ENCODE data around the gene SLC2A2.
"Not testable (repeated sequence)": the region's sequence is repeated elsewhere in the genome, so short reads cannot be mapped to it uniquely, and the experiment has no call there.

The SLC2A2 gene

GRCh38 chr3:170980399-170980798 lies 46.1 kb downstream of the SLC2A2 start:
- no peak for DNase-seq

DNA sequence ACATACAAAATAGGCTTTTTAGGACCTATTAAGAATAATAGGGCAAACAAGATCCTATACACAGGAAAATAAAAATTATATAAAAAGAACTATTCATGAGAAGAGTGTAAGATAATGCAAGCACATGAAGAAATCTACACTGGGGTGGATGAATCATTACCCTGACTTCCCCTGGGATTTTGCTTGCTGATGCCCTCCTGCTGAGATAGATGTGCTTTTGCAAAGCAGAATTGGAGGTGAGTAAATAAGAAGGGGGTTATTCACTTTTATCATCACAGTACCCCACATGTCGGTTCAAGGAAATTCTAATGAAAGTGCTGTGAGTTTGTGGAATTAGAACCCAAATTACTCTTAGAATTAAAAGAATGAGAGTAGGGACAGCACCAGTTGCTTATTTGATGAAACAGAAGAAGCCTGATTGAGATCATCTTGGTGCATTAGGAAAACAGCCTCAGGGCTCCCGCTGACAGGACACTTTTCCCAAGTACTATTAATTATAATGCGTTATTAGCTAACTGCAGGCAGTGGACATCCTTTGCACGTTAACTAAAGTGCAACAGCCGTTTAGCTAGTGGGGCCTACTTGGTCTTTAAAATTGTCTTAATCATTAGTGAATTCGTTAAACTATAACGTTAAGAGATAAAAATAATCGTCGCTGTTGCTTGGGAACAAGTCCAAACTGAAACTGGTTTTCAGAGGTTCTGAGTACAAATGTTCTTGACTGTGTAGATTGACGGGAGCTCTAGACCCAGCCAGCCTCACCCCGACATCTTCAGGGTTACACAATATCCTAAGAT lies 48.4 kb downstream of the SLC2A2 start:
- no peak for DNase-seq

GRCh38 chr3:170976190-170976519 lies 50.4 kb downstream of the SLC2A2 start:
- DNase-seq = no peak

- DNase-seq = no peak
Observed at GRCh38 chr3:170975283-170976189, 51.0 kb downstream of the SLC2A2 start.

DNA sequence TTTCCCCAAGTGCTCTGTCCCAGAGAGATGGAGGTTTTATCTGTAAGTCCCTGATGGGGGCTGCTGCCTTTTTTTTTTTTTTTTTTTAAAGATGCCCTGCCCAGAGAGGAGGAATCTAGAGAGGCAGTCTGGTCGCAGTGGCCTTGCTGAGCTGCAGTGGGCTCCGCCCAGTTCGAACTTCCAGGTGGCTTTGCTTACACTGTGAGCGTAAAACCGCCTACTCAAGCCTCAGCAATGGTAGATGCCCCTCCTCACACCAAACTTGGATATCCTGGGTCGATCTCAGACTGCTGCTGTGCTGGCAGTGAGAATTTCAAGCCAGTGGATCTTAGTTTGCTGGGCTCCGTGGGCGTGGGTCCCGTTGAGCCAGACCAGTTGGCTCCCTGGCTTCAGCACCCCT lies 51.6 kb downstream of the SLC2A2 start:
- no peak for DNase-seq

GRCh38 chr3:170972917-170973316 lies 53.6 kb downstream of the SLC2A2 start:
- not testable (repeated sequence) for DNase-seq

DNA sequence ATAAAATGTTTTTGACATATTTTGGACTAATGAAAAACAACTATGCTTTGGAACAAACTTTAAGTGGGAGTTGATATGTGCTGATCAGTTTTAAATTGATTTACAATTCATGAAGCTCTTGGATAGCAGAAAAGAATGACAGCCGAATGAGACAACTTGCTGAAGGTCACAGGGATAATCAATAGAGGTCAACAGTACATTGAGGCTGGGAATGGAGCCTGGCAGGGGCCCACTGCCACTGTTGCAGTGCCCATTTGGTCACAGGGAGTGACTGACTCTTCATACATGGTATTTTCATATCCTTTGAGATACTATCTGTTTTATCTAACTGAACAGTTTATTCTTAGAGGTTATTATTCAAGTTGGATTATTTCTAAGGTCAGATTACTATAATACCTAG lies 59.4 kb downstream of the SLC2A2 start:
- no peak for DNase-seq

- DNase-seq = no peak
Observed at GRCh38 chr3:170966495-170966894, 60.0 kb downstream of the SLC2A2 start.

DNA sequence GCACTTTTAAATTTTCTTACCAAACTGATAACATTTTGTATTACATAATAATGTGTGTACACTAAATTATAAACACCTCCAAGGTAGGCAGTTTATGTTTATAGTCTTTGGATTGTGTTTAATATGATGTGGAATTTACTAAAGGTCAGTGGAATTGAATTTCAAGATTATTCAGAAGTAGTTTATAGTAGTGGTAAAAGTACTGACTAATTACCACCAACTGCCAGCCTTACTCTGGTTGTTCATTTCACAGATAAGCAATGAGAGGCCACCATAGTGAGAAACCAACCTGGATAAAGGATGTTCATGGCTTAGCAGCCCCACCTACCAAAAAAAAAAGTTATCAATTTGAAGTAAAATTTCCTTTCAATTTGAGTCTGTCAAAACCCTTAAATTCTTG lies 64.1 kb downstream of the SLC2A2 start:
- no peak for DNase-seq

- DNase-seq = no peak
Observed at GRCh38 chr3:170961616-170962400, 64.7 kb downstream of the SLC2A2 start.

DNA sequence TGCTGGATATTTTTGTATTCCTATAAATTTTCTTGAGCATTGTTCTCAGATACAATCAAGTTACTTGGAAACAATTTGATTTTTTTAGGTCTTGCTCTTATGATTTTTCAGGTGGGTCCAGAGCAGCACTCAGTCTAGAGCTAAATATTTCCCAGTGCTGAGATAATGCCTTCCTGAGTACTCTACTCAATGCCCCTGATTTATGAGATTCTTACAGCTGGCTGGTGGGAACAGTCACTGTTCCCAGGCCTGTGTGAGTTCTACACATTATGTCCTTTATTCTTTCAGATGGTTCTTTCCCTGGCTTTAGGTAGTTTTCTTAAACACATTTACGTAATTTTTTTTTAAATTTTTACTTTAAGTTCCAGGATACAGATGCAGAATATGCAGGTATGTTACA lies 67.1 kb downstream of the SLC2A2 start:
- DNase-seq = no peak

DNA sequence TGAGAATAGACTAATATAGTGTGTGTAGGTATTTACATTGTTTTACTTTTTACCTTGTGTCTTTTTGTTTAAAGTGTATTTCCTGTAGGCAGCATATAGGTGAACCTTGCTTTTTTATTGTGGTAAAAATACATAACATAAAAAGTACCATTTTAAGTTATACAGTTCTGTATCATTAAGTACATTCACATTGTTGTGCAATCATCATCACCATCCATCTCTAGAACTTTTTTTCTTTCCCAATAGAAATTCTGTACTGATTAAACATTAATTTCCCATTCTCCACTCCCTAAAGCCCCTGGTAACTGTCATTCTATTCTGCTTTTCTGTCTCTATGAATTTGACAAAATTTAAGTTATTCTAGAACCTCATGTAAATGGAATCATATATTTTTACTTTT lies 69.9 kb downstream of the SLC2A2 start:
- DNase-seq = no peak

DNA sequence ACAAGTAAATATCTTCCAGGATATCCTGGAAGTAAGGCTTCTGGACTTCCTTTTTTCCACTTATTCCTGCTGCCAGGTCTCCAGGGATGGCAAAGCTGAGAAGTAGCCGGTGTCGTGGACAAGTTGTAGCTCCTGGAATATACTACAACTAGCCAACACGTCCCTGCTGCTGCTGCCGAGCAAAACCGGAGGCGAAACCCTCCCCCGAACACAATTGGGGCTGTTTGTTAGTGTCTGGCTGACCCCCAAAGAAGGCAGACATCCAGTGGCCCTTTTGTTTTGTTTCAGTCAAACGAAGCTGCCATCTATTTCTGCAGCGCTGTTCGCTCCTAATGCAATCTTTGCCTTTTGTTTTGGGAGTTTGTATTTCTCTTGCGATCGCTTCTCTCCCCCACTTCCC lies 72.8 kb downstream of the SLC2A2 start:
- DNase-seq = no peak

DNA sequence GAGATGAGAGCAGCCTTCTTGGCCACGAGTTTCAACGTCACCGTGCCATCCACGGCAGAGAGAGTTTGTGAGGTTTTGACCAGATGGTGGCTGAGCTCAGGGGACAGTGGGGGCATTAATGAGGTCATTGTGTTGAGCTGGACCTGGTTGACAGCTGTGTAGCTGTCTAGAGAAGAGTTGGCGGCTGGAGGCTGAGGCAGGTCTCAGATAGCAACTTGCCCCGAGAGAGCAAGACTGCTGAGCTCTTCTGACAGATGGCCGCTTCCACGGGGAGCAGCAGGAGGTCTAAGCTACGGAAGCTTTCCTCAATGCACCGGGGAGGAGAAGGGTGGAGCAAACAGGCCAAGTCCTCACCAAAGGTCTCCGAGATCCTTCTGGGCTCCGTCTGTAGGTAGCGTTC lies 73.3 kb downstream of the SLC2A2 start:
- no peak for DNase-seq

- no peak for DNase-seq
Observed at GRCh38 chr3:170949211-170949610, 77.3 kb downstream of the SLC2A2 start.

GRCh38 chr3:170947018-170947769 lies 79.3 kb downstream of the SLC2A2 start:
- DNase-seq = no peak

All from islet precursor cell (in vitro differentiated cells).